WERI-Rb-1 (cell line): Measurements from ENCODE around the gene BTG2.

Experiments used
- DNase-seq: peaks from one replicate; pipeline ENCODE4 v3.0.0-alpha.2; 2020
- H3K27ac ChIP-seq: fragments of 250-450 bp; sonication (Bioruptor Pico); 2 replicates; pipeline ENCODE4 v1.5.1; 2020; ENCODE audit warnings: mild to moderate bottlenecking, moderate library complexity
- H3K27me3 ChIP-seq: fragments of 250-450 bp; sonication (Bioruptor Pico); 2 replicates; pipeline ENCODE4 v1.5.1; 2021; ENCODE audit warnings: mild to moderate bottlenecking, low read depth, moderate library complexity; ENCODE audit not compliant: insufficient read depth, severe bottlenecking
- H3K36me3 ChIP-seq: fragments of 250-450 bp; sonication (Bioruptor Pico); 2 replicates; pipeline ENCODE4 v1.5.1; 2020; ENCODE audit warnings: mild to moderate bottlenecking, moderate library complexity
- H3K4me3 ChIP-seq: 2 replicates; pipeline ENCODE4 v1.5.1; 2011; ENCODE audit warnings: low read depth, mild to moderate bottlenecking, control low read depth, low read length
- H3K9me3 ChIP-seq: fragments of 250-450 bp; sonication (Bioruptor Pico); 2 replicates; pipeline ENCODE4 v1.5.1; 2021; ENCODE audit warnings: mild to moderate bottlenecking, moderate library complexity; ENCODE audit not compliant: severe bottlenecking
- CTCF ChIP-seq: IDR thresholded peaks from 2 replicates; pipeline ENCODE4 v1.5.1; 2011; ENCODE audit warnings: low read depth, mild to moderate bottlenecking, control low read depth, inconsistent platforms, low read length

The BTG2 gene

GRCh38 chr1:203278885-203279406 lies 26.4 kb upstream of the BTG2 start:
- no peaks in the 10 kb centered on the region for H3K36me3 ChIP-seq
- no peak for DNase-seq
- H3K27me3 ChIP-seq: no peaks in the 10 kb centered on the region
- peak overlapping the region; percentile 6 for H3K27ac ChIP-seq
- no peaks in the 10 kb centered on the region for H3K9me3 ChIP-seq
- no peak for TF ChIP-seq CTCF
- no peak overlapping the region for H3K4me3 ChIP-seq

- Histone ChIP-seq H3K4me3 (no peak overlapping the region), H3K27me3 (no peaks in the 10 kb centered on the region), H3K27ac (no peak overlapping the region), H3K36me3 (no peaks in the 10 kb centered on the region), H3K9me3 (no peaks in the 10 kb centered on the region)
- peak; percentile 9 for DNase-seq
- TF ChIP-seq CTCF: no peak
Measured at GRCh38 chr1:203280061-203280460, 25.3 kb upstream of the BTG2 start.

GRCh38 chr1:203281033-203281432 lies 24.3 kb upstream of the BTG2 start:
- peak; percentile 67 for TF ChIP-seq CTCF
- Histone ChIP-seq H3K27ac (no peak overlapping the region; the same call in 1 of the 2 replicates), H3K9me3 (no peaks in the 10 kb centered on the region), H3K27me3 (no peaks in the 10 kb centered on the region), H3K36me3 (no peaks in the 10 kb centered on the region), H3K4me3 (no peak overlapping the region)
- DNase-seq: peak; percentile 72

GRCh38 chr1:203281851-203282661 lies 23.3 kb upstream of the BTG2 start:
- DNase-seq: peak; percentile 24
- H3K9me3 ChIP-seq: no peaks in the 10 kb centered on the region
- no peaks in the 10 kb centered on the region for H3K36me3 ChIP-seq
- no peaks in the 10 kb centered on the region for H3K27me3 ChIP-seq
- TF ChIP-seq CTCF: no peak
- H3K27ac ChIP-seq: peak overlapping the region; percentile 84
- H3K4me3 ChIP-seq: no peak overlapping the region

- no peaks in the 10 kb centered on the region for H3K36me3 ChIP-seq
- H3K27ac ChIP-seq: peak overlapping the region; percentile 84
- H3K4me3 ChIP-seq: no peak overlapping the region
- TF ChIP-seq CTCF: peak; percentile 31; the same call in 1 of the 2 replicates
- peak; percentile 99 for DNase-seq
- no peaks in the 10 kb centered on the region for H3K27me3 ChIP-seq
- no peaks in the 10 kb centered on the region for H3K9me3 ChIP-seq
Measured at GRCh38 chr1:203282720-203283542, 22.4 kb upstream of the BTG2 start.
